ACC112 (cell line): Measurements from ENCODE around the gene SDC1.

Experiments
- H2AFZ ChIP-seq: fragments of 200-600 bp; sonication (generic); one replicate; pipeline ENCODE4 v1.6.0; 2017; ENCODE audit warnings: antibody characterized with exemption, low read length; ENCODE audit not compliant: unreplicated experiment
- H3K27ac ChIP-seq: fragments of 200-600 bp; sonication (generic); 2 replicates; pipeline ENCODE4 v1.5.1; 2014; ENCODE audit warnings: low read depth, mild to moderate bottlenecking, antibody characterized with exemption, low read length, moderate library complexity
- H3K27me3 ChIP-seq: fragments of 200-600 bp; sonication (generic); 2 replicates; pipeline ENCODE4 v1.6.1; 2014; ENCODE audit warnings: mild to moderate bottlenecking, antibody characterized with exemption, low read length, moderate library complexity, mixed read lengths; ENCODE audit not compliant: insufficient read depth
- H3K36me3 ChIP-seq: fragments of 200-600 bp; sonication (generic); 2 replicates; pipeline ENCODE4 v1.6.1; 2016; ENCODE audit warnings: mild to moderate bottlenecking, antibody characterized with exemption, low read length, moderate library complexity, mixed read lengths; ENCODE audit not compliant: insufficient read depth
- H3K4me1 ChIP-seq: fragments of 200-600 bp; sonication (generic); one replicate; pipeline ENCODE4 v1.6.1; 2016; ENCODE audit warnings: low read length, mixed read lengths; ENCODE audit not compliant: insufficient read depth, unreplicated experiment, control insufficient read depth
- H3K4me3 ChIP-seq: fragments of 200-600 bp; sonication (generic); 2 replicates; pipeline ENCODE4 v1.5.1; 2014; ENCODE audit warnings: mild to moderate bottlenecking, low read depth, low read length
- H3K79me2 ChIP-seq: fragments of 200-600 bp; sonication (generic); one replicate; pipeline ENCODE4 v1.6.0; 2016; ENCODE audit warnings: low read length; ENCODE audit not compliant: control insufficient read depth, unreplicated experiment, insufficient read depth

SDC1 gene

GRCh38 chr2:20165677-20166509 is 59.0 kb downstream of the SDC1 start:
- 0 out of 2 replicates have a peak overlapping the region, but pooled peaks have one; percentile 19 for H3K27ac ChIP-seq
- peak overlapping the region; percentile 31 for H2AFZ ChIP-seq
- H3K4me3 ChIP-seq = no peak overlapping the region
- H3K4me1 ChIP-seq = peaks cover 18% of the 10 kb centered on the region
- no peaks in the 10 kb centered on the region for H3K27me3 ChIP-seq
- no peaks in the 10 kb centered on the region for H3K79me2 ChIP-seq
- no peaks in the 10 kb centered on the region for H3K36me3 ChIP-seq

- Histone ChIP-seq H3K27me3 (no peaks in the 10 kb centered on the region), H3K4me3 (no peak overlapping the region), H3K4me1 (peaks cover 18% of the 10 kb centered on the region), H2AFZ (no peak overlapping the region), H3K36me3 (no peaks in the 10 kb centered on the region), H3K27ac (no peak overlapping the region), H3K79me2 (no peaks in the 10 kb centered on the region)
These were observed 60.0 kb downstream of the SDC1 start for GRCh38 chr2:20164734-20165478.

DNA sequence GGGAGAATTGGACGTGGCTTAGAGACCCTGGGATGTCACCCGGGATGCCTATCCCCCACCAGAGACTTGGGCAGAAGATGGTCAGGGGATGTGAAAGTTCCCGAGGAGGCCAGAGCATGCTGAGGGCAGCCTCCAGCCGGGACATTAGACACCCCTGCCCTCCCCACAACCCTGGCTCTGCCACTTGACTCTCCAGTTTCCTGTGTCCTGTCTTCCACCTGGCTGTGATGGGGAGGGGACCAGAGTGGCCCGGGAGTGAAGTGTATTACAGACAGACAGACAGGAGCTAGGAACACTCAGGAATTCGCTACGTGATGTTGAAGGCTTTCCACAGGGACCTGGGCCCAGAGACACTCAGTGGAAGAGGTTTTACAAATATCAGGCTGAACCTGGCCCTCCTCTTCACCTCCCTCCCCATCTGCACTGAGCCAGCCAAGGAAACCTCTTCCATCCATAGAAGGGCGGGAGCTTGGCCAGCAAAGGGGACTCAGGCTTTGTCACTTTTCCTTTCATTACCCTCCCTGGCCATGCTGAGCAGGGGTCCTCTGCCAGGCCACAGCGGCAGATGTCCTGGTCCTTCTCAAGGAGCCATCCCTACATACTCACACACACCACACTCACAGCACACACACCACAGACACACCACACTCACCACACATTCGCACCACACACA is 60.7 kb downstream of the SDC1 start:
- no peak overlapping the region for H3K27ac ChIP-seq
- no peaks in the 10 kb centered on the region for H3K36me3 ChIP-seq
- peaks cover 18% of the 10 kb centered on the region for H3K4me1 ChIP-seq
- no peak overlapping the region for H3K4me3 ChIP-seq
- no peaks in the 10 kb centered on the region for H3K79me2 ChIP-seq
- no peaks in the 10 kb centered on the region for H3K27me3 ChIP-seq
- H2AFZ ChIP-seq = no peak overlapping the region

GRCh38 chr2:20159411-20160070 is 65.4 kb downstream of the SDC1 start:
- no peaks in the 10 kb centered on the region for H3K4me1 ChIP-seq
- H2AFZ ChIP-seq = no peak overlapping the region
- no peaks in the 10 kb centered on the region for H3K27me3 ChIP-seq
- H3K36me3 ChIP-seq = no peaks in the 10 kb centered on the region
- no peak overlapping the region for H3K27ac ChIP-seq
- no peak overlapping the region for H3K4me3 ChIP-seq
- no peaks in the 10 kb centered on the region for H3K79me2 ChIP-seq

DNA sequence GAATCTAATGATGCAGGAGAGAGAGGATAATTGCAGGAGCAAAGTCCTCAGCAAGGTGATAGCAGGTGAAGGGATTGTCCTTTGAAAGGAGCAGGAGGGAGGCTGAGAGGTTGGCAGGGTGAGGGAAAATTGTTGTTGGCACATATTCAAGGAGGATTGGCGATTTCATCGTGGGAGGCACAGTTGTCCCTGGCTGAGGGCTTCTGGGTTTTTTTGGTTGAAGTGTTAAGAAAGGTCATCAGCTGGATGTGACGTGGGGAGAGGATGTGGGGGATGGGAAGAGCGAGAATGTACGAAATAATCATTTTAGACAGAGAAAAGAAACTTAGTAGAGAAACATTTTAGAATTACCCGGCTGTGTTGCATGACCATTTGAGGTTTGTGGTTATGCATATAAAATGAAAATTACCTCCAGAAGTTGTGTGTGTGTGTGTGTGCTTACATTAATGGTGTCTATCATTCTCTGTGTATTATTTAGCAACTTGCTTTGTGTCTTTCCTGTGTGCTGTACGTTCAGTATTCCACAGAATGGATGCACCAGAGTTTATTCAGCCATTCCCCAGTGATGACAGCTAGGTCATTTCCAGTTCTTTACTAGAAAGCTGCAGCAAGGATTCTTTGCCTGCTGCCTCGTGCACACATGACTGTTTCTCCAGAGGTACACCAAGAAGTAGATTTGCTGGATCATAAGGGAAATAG is 67.6 kb downstream of the SDC1 start:
- H3K4me1 ChIP-seq = no peaks in the 10 kb centered on the region
- H3K27me3 ChIP-seq = no peaks in the 10 kb centered on the region
- no peak overlapping the region for H3K27ac ChIP-seq
- no peaks in the 10 kb centered on the region for H3K36me3 ChIP-seq
- H3K79me2 ChIP-seq = no peaks in the 10 kb centered on the region
- H2AFZ ChIP-seq = no peak overlapping the region
- H3K4me3 ChIP-seq = no peak overlapping the region

DNA sequence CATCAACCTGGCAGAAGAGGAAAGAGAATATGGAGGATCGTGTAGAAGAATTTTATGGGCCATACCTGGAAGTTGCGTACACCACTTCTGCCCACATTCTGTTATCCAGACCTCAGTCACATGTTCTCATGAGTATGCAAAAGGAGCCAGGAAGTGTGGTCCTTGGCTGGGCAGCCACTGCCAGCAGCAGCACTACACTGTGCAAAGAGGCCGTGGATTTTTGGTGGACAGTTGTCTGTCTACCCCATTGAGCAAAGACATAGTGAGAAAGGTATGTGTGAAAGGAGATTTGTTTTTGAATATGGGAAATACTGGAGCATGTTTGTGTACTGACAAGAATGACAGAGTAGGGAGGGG is 68.1 kb downstream of the SDC1 start:
- Histone ChIP-seq H3K79me2 (no peaks in the 10 kb centered on the region), H3K4me1 (no peaks in the 10 kb centered on the region), H3K4me3 (no peak overlapping the region), H2AFZ (no peak overlapping the region), H3K27me3 (no peaks in the 10 kb centered on the region), H3K36me3 (no peaks in the 10 kb centered on the region), H3K27ac (no peak overlapping the region)

GRCh38 chr2:20156076-20156759 is 68.7 kb downstream of the SDC1 start:
- Histone ChIP-seq H3K4me1 (no peaks in the 10 kb centered on the region), H3K4me3 (no peak overlapping the region), H3K79me2 (no peaks in the 10 kb centered on the region), H3K36me3 (no peaks in the 10 kb centered on the region), H3K27ac (no peak overlapping the region), H3K27me3 (no peaks in the 10 kb centered on the region), H2AFZ (no peak overlapping the region)

GRCh38 chr2:20153131-20153851 is 71.6 kb downstream of the SDC1 start:
- no peak overlapping the region for H3K27ac ChIP-seq
- H3K4me1 ChIP-seq = peaks cover 19% of the 10 kb centered on the region
- no peaks in the 10 kb centered on the region for H3K79me2 ChIP-seq
- no peaks in the 10 kb centered on the region for H3K36me3 ChIP-seq
- H3K4me3 ChIP-seq = no peak overlapping the region
- no peaks in the 10 kb centered on the region for H3K27me3 ChIP-seq
- H2AFZ ChIP-seq = no peak overlapping the region

- Histone ChIP-seq H2AFZ (no peak overlapping the region), H3K36me3 (no peaks in the 10 kb centered on the region), H3K4me1 (peaks cover 21% of the 10 kb centered on the region), H3K27me3 (no peaks in the 10 kb centered on the region), H3K4me3 (no peak overlapping the region), H3K27ac (no peak overlapping the region), H3K79me2 (no peaks in the 10 kb centered on the region)
These were observed 73.9 kb downstream of the SDC1 start for GRCh38 chr2:20150806-20151571.
